Measurements from ENCODE around the gene LIN28A. TPM values are rescaled to one million over a fixed set of nuclear protein-coding genes. Genes with fewer than 3 reads are reported as not detected.
A peak's percentile ranks its signal among the peaks of the same experiment; 100 is the strongest.

LIN28A gene
- total RNA-seq, 2 experiments from 2014 or later, result not detected

DNA sequence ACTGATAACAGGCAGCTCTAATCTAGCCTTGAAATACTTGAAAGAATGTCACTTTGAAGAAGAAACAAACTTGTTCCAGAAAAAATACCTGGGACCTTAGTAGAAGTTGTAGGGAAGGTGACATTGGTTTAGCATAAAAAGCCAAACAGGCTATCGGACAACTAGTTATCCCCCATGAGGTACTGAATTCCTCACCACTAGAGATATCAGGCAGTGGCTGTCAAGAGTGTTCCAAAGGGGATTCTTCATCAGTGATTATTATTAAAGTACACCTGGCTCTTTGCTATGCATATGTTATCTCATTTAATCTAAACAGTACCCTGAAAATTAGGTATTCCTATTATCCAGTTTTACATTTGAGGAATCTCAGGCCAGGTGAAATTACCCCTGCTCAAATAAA, 48.5 kb downstream of the LIN28A start:
- ATAC-seq (no peak), DNase-seq (no peak)
- H3K36me3 Mint-ChIP-seq, result peaks cover 34% of the 10 kb centered on the region
- no peak overlapping the region for H3K4me3 Mint-ChIP-seq
- no peaks in the 10 kb centered on the region for H3K4me1 Mint-ChIP-seq
- no peaks in the 10 kb centered on the region for H3K9me3 Mint-ChIP-seq (ENCODE audit: low read depth)
- no peak overlapping the region for H3K27ac Mint-ChIP-seq
- CTCF ChIA-PET, result interaction anchor here (1.6 to 2.1 kb wide), 2 partner anchors 11 to 42 kb away, joined by 6 to 8 read pairs; no protein-coding TSS in a partner anchor
- no peaks in the 10 kb centered on the region for H3K27me3 Mint-ChIP-seq

DNA sequence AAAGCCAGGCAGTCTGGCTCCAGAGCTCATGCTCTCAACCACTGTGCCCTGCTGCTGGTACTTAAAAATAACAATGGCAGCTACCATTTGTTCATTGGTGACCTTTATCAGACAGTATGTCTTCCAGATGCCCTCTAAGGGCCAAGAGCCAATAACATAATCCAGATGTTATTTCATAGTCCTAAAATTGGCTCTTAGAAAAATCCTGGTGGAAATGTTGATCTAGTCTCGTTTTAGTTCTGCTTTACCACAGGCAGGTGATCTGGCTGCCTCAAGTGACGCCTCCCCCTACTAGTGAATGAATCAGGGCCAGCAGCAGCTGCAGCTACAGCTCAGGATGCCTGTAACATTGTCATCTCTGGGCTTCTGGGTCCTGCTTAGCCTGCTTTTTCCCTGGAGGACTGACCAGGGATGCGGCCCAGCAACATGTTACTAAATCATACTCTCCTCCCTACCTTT, 49.0 kb downstream of the LIN28A start:
- no peak overlapping the region for H3K27ac Mint-ChIP-seq
- DNase-seq (no peak), ATAC-seq (no peak)
- CTCF ChIA-PET, result interaction anchor here (1.6 to 2.1 kb wide), 2 partner anchors 10 to 43 kb away, joined by 6 to 8 read pairs; no protein-coding TSS in a partner anchor
- peaks cover 33% of the 10 kb centered on the region for H3K36me3 Mint-ChIP-seq
- H3K9me3 Mint-ChIP-seq (ENCODE audit: low read depth), result no peaks in the 10 kb centered on the region
- H3K4me3 Mint-ChIP-seq, result no peak overlapping the region
- H3K4me1 Mint-ChIP-seq, result no peaks in the 10 kb centered on the region
- H3K27me3 Mint-ChIP-seq, result no peaks in the 10 kb centered on the region

DNA sequence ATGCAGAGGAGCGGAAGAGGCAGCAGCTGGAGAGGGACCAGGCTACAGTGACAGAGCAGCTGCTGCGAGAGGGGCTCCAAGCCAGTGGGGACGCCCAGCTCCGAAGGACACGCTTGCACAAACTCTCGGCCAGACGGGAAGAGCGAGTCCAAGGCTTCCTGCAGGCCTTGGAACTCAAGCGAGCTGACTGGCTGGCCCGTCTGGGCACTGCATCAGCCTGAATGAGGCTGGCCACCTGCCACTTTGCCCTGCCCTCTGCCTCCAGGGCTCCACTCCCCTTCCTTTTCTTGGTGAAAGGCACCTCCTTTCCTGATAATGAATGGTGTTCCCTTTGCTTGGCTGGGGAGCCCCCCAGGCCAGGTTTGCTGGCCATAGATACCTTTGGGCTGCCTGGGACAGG, 58.3 kb downstream of the LIN28A start:
- no peak overlapping the region for H3K4me3 Mint-ChIP-seq
- H3K4me1 Mint-ChIP-seq, result peaks cover 24% of the 10 kb centered on the region
- no peak overlapping the region for H3K27ac Mint-ChIP-seq
- H3K27me3 Mint-ChIP-seq, result no peaks in the 10 kb centered on the region
- H3K9me3 Mint-ChIP-seq (ENCODE audit: low read depth), result no peaks in the 10 kb centered on the region
- CTCF ChIA-PET, result interaction anchor here (2.1 kb wide), 1 partner anchor 9 kb away, joined by 8 read pairs; no protein-coding TSS in a partner anchor
- DNase-seq (no peak), ATAC-seq (no peak)
- peaks cover 17% of the 10 kb centered on the region for H3K36me3 Mint-ChIP-seq

DNA sequence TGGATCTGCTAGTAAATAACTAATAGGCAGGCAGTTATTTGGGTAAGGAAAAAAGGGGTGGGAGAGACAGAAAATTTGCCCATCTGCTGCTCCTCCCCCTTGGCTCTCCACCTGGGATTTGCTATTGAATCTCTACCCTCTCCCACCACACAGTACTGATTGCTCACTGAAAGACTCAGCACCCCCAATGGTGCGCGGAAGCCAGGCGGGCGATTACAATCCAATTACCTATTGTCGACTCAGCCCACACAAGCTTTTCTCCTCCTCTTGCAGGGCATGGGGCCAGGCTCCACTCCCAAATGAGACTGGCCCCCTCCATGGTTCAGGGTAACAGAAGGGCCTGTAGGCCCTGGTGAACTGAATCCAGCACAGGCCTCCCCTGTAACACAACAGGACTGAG, 58.9 kb downstream of the LIN28A start:
- Mint-ChIP-seq H3K9me3 (ENCODE audit: low read depth) (no peaks in the 10 kb centered on the region), H3K36me3 (peaks cover 23% of the 10 kb centered on the region), H3K4me3 (no peak overlapping the region), H3K4me1 (peaks cover 30% of the 10 kb centered on the region), H3K27ac (no peak overlapping the region), H3K27me3 (no peaks in the 10 kb centered on the region)
- ATAC-seq (no peak), DNase-seq (no peak)
- CTCF ChIA-PET, result interaction anchor here (0.9 to 4.4 kb wide), 14 partner anchors 10 to 431 kb away, joined by 3 to 35 read pairs (median 6); partner anchors contain the start of genes CEP85, DHDDS and GPATCH3

DNA sequence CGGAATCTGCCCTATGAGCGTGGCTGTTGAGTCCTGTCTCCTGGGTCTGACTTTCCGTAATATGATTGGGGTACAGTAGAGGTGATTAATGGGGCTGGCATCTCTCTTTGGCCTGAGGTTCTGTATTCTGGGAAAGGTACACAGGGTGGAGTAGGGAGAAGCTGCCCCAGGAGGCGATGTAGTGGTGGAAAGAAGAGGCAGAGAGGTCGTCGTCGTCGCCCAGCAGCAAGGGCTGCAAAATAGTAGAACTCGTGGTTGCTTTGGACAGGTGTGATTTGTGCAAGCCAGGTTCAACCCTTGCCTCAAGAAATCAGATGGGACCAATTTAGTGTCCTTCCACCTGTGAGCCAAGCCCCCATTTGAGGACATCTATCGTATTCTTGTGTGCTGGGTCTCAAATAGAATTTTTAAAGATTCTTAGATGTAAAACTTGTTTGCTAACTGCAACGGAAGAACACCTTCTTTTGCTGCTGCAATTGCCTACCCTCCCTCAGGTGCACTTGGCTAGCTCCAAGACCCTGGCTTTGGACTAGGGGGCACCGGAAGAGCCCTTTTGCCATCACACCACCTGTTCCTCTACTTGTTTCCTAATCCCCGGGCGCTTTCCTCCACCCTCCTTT, 60.4 kb downstream of the LIN28A start:
- H3K27me3 Mint-ChIP-seq, result no peaks in the 10 kb centered on the region
- peaks cover 38% of the 10 kb centered on the region for H3K4me1 Mint-ChIP-seq
- H3K4me3 Mint-ChIP-seq, result peak overlapping the region; percentile 77
- no peaks in the 10 kb centered on the region for H3K9me3 Mint-ChIP-seq (ENCODE audit: low read depth)
- DNase-seq (no peak), ATAC-seq (no peak)
- H3K27ac Mint-ChIP-seq, result peak overlapping the region; percentile 95
- peaks cover 30% of the 10 kb centered on the region for H3K36me3 Mint-ChIP-seq
- CTCF ChIA-PET, result interaction anchor here (0.5 to 4.4 kb wide), 28 partner anchors 8 to 476 kb away, joined by 3 to 35 read pairs (median 4); partner anchors contain the start of genes CEP85, DHDDS, GPATCH3 and PDIK1L

DNA sequence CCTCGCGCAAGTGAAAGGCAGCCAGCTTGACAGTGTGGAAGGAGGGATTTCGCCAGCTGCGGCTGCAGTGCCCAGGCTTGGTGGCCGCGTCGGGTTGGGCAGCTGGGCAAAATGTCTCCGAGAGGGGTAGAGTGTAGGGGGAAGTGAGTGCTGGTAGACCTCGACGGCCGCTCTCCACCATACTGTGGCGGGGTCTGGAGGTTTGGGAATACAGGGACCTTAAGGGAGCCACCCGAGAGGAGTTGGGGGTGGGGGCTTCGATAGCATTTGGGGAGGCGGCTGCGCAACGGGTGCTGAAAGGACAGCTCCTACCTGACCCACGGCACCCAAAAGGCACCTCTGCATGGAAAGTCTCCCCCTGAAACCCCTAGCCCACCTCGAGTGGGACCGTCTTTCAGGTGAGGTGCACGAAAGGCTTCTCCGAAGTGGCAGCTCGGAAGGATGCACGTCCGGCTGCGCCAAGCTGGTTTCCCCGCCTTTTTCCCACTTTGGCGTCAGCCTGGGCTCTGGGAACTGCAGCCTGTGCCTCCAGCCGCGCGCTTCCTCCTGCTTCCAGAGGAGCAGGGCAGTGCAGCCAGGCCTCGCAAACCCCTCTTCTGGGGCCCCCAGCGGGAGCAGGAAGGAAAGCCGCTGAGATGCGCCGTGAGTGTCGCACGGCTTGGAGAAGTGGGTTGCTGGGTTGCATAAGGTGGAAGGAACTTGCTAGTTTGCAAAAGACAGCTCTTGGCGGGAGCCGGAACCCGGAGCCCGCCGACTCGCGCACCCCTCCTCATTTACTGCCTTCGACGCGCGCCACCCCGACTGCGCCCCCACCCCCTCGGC, 61.1 kb downstream of the LIN28A start:
- CTCF ChIA-PET, result interaction anchor here (0.6 to 4.4 kb wide), 16 partner anchors 11 to 326 kb away, joined by 3 to 35 read pairs (median 4); partner anchors contain the start of genes CEP85 and DHDDS
- no peaks in the 10 kb centered on the region for H3K27me3 Mint-ChIP-seq
- peaks cover 44% of the 10 kb centered on the region for H3K4me1 Mint-ChIP-seq
- H3K36me3 Mint-ChIP-seq, result peaks cover 38% of the 10 kb centered on the region
- no peaks in the 10 kb centered on the region for H3K9me3 Mint-ChIP-seq (ENCODE audit: low read depth)
- H3K4me3 Mint-ChIP-seq, result peak overlapping the region; percentile 77
- H3K27ac Mint-ChIP-seq, result peak overlapping the region; percentile 95
- DNase-seq (peak; percentile 70), ATAC-seq (peak; percentile 32)

DNA sequence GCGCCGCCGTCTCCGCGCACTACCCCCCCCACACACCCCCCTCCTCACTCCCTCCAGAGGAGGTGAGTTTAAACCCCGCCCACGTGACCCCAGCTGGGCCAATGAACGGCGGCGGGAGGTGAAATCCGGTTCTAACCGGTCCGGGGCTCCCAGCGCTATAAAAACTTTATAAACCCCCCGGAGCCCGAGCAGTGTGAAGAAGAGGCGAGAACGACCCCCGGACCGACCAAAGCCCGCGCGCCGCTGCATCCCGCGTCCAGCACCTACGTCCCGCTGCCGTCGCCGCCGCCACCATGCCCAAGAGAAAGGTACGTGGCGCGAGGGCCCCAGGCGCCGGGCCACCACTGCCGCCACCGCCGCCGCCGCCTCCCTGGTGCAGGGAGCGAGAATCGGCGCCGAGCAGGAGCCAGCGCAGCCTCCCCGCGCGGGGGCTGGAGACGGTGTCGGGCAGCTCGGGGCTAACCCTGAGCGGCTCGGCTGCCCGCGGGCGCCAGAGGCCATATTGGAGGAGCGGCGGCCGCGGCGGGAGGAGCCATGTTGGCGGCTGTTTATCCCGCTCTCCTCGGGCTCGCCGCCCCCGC, 61.8 kb downstream of the LIN28A start, which contains the start of gene HMGN2:
Gene HMGN2 (plus strand): TSS at position 121 of the 581 bp plus-strand sequence. CDS start 173 bp downstream, at position 294.
- CTCF ChIA-PET, result interaction anchor here (0.8 to 4.4 kb wide), 11 partner anchors 14 to 327 kb away, joined by 3 to 35 read pairs (median 4); partner anchors contain the start of genes CEP85 and DHDDS
- ATAC-seq (peak; percentile 73), DNase-seq (peak; percentile 95)
- peaks cover 39% of the 10 kb centered on the region for H3K36me3 Mint-ChIP-seq
- peak within 1 kb of the TSS; percentile 86 for H3K4me3 Mint-ChIP-seq
- H3K27me3 Mint-ChIP-seq, result no peaks in the 10 kb centered on the region
- H3K27ac Mint-ChIP-seq, result peak within 1 kb of the TSS; percentile 95
- peaks cover 45% of the 10 kb centered on the region for H3K4me1 Mint-ChIP-seq
- no peaks in the 10 kb centered on the region for H3K9me3 Mint-ChIP-seq (ENCODE audit: low read depth)

DNA sequence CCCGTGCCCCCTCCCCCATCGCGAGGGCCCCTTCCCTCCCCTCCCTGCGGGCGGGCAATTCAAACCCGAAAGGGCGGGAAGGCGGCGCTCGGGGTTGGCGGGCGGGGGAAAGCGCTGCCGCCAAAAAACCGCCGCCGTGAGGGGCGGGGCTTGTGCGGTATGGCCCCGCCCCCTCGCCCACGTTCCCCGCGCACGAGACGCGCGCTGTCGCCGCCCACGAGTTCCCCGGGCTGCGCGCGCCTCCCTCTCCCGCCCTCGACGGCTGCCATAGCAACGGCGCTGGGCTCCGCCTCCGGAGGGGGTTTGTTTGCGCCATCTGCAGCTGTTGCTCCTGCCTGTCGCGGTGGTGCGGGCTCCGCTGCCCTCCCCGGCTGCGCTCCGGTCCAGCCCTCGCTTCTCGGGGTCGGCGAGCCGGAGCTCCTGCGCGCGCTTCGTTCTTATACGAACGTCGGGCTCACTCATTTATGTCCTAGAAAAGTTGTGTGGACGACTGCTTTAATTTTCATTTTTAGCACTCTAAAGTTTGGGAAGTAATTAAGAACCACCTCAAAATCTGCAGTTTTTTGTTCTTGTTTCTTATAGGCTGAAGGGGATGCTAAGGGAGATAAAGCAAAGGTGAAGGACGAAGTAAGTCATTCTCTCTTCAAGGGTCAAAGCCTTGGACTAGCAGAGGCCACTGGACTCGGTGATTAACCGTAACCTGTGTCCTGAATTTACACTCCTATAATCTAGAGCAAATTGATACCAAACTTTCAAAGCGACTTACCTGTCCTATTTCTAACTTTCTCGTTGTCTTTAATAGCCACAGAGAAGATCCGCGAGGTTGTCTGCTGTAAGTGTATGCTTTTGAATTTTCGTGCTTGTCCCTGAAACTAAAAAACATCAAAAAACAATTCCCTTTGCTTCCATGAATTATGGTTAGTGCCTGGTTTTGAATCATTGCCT, 62.6 kb downstream of the LIN28A start:
- H3K9me3 Mint-ChIP-seq (ENCODE audit: low read depth), result no peaks in the 10 kb centered on the region
- peaks cover 45% of the 10 kb centered on the region for H3K4me1 Mint-ChIP-seq
- CTCF ChIA-PET, result interaction anchor here (1.6 to 4.4 kb wide), 4 partner anchors 29 to 198 kb away, joined by 3 to 35 read pairs (median 4); no protein-coding TSS in a partner anchor
- no peaks in the 10 kb centered on the region for H3K27me3 Mint-ChIP-seq
- H3K27ac Mint-ChIP-seq, result peak overlapping the region; percentile 61
- DNase-seq (peak; percentile 97), ATAC-seq (peak; percentile 74)
- peaks cover 42% of the 10 kb centered on the region for H3K36me3 Mint-ChIP-seq
- peak overlapping the region; percentile 86 for H3K4me3 Mint-ChIP-seq

DNA sequence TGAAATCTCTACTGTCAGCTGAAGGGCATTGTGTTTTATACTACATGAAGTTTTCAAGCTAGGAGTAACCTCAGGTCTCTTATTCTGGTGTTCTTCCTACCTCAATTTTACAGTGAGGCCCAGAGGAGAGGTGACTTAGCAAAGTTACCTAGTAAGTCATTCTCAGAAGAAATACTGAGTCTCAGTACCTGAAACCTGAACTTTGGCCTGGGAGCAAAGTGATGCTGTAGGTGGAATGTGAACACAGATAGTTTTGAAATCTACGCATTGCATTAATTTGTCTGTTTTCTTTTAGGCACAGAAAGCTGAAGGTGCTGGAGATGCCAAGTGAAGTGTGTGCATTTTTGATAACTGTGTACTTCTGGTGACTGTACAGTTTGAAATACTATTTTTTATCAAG, 64.2 kb downstream of the LIN28A start:
- peak overlapping the region; percentile 86 for H3K4me3 Mint-ChIP-seq
- H3K27ac Mint-ChIP-seq, result peak overlapping the region; percentile 56
- no peaks in the 10 kb centered on the region for H3K27me3 Mint-ChIP-seq
- no peak for DNase-seq
- no peak for ATAC-seq
- H3K36me3 Mint-ChIP-seq, result peaks cover 52% of the 10 kb centered on the region
- CTCF ChIA-PET, result no interaction called here
- H3K4me1 Mint-ChIP-seq, result peaks cover 45% of the 10 kb centered on the region
- no peaks in the 10 kb centered on the region for H3K9me3 Mint-ChIP-seq (ENCODE audit: low read depth)

DNA sequence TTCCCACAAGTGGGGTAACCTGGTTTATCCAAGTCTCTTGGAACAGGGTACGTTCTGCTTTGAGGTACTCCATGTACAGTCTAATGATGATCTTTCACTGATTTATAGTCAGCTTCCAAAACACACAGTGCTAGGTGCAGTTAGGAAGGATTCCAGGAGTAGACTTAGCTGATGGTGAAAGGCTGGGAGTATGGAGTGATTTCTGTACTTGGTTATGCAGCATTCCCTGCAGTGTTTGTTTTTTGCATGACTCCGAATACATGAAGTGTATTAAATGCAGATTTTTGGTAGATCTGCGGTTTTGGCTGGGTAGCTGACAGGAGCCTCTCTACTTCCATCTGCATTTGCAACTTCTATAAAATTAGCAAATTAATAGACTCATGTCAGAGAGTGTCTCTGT, 65.4 kb downstream of the LIN28A start:
- Mint-ChIP-seq H3K27me3 (no peaks in the 10 kb centered on the region), H3K4me3 (no peak overlapping the region), H3K36me3 (peaks cover 52% of the 10 kb centered on the region), H3K9me3 (ENCODE audit: low read depth) (no peaks in the 10 kb centered on the region), H3K27ac (peak overlapping the region; percentile 18), H3K4me1 (peaks cover 35% of the 10 kb centered on the region)
- CTCF ChIA-PET, result no interaction called here
- no peak for ATAC-seq
- DNase-seq, result no peak

DNA sequence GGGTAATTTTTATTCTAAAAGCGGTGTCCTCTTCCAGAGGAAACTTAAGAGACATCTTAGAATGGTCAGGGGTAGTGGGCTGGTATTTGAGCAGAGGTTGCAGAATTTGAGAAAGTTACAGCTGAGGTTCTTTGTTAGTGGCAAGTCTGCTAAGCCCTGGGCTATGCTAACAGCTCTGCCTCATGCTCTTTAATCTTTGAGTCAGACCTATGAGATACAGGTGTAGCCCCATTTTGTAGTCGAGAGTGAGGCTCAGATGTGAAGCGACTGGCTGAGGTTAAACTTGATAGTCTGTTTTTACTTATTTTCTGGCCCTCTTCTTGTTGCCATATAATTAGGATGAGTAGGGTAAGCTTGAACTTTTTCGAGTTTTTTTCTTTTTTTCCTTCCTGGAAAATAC, 66.3 kb downstream of the LIN28A start:
- ATAC-seq, result no peak
- DNase-seq, result no peak
- Mint-ChIP-seq H3K4me3 (no peak overlapping the region), H3K27me3 (no peaks in the 10 kb centered on the region), H3K36me3 (peaks cover 52% of the 10 kb centered on the region), H3K4me1 (peaks cover 28% of the 10 kb centered on the region), H3K9me3 (ENCODE audit: low read depth) (no peaks in the 10 kb centered on the region), H3K27ac (no peak overlapping the region)
- CTCF ChIA-PET, result no interaction called here

DNA sequence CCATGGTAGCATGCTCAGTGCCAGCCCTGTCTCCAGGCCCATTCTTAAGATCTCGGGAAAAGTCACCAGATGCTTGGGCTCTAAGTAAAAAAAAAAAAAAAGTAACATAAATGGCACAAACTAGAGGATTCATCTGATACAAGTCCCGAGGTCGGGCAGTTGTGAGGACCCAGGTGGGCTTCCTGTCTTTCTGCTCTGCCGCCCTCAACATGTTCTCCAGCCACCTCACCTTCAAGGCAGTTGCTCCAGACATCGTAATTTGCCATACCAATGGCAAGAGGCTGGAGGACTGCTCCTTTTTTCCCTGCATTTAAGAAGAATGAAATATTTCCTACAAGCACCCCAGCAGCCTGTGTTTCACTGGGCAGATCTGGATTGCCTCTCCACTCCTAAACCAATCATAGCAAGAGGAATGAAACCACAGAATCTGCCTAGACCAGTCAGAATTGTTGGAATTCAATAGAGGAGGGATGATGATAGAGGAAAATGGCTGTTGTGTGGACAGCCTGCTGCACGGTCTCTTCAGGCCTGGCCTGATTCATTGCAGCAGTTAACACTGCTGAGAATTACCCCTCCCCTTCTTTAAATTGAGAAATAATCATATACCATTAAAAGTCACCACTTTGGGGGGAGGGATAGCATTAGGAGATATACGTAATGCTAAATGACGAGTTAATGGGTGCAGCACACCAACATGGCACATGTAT, 67.0 kb downstream of the LIN28A start:
- H3K4me3 Mint-ChIP-seq, result no peak overlapping the region
- CTCF ChIA-PET, result no interaction called here
- peaks cover 52% of the 10 kb centered on the region for H3K36me3 Mint-ChIP-seq
- no peaks in the 10 kb centered on the region for H3K27me3 Mint-ChIP-seq
- ATAC-seq (no peak), DNase-seq (no peak)
- peak overlapping the region; percentile 42 for H3K27ac Mint-ChIP-seq
- H3K4me1 Mint-ChIP-seq, result peaks cover 28% of the 10 kb centered on the region
- no peaks in the 10 kb centered on the region for H3K9me3 Mint-ChIP-seq (ENCODE audit: low read depth)
